Endothelial cell of umbilical vein (primary cell): ENCODE results near the gene KDM4D. TPM values are rescaled to one million over a fixed set of nuclear protein-coding genes. Genes with fewer than 3 reads are reported as not detected.
A peak's percentile ranks its signal among the peaks of the same experiment; 100 is the strongest.

ENCODE experiments used
- BruUV-seq: library from RNA; stranded (reverse); fragments of 400-500 nt; replicated peaks from 2 replicates; lab custom pipeline; 2021; lab: Mats Ljungman, UMichigan
- CTCF ChIA-PET: fragments of 300-600, 350-600 bp; sonication (Branson Sonifier 250); formaldehyde crosslinking; loops from one replicate; lab custom pipeline; 2021; ENCODE audit warnings: antibody characterized with exemption, inconsistent platforms; lab: Charles Lee
- POLR2A ChIA-PET: fragments of 300-600, 350-600 bp; sonication (Branson Sonifier 250); formaldehyde crosslinking; loops from one replicate; lab custom pipeline; 2021; ENCODE audit warnings: antibody characterized with exemption, inconsistent platforms; lab: Charles Lee
- DNase-seq: peaks from one replicate; pipeline ENCODE4 v3.0.0-alpha.2; 2011; ENCODE audit warnings: low read depth, low spot score
- FAIRE-seq: peaks from 2 replicates; lab custom pipeline; 2011; peaks lifted over from hg19 to GRCh38; lab: Jason Lieb, UNC
- H2AFZ ChIP-seq: 2 replicates; pipeline ENCODE4 v1.6.0; 2012; ENCODE audit warnings: low read depth, low read length, control low read depth, inconsistent platforms
- H3K27ac ChIP-seq: 2 replicates; pipeline ENCODE4 v1.5.1; 2011; ENCODE audit warnings: low read depth, mild to moderate bottlenecking, control low read depth, low read length, moderate library complexity; ENCODE audit not compliant: insufficient read depth
- H3K27me3 ChIP-seq, 2 experiments: 2 replicates each; pipeline versions ENCODE4 v1.6.0 to v1.6.1; 2011; ENCODE audit warnings: low read length in 2 of 2, mixed read lengths in 1 of 2; ENCODE audit not compliant: control insufficient read depth in 2 of 2, insufficient read depth in 2 of 2
- H3K36me3 ChIP-seq, 2 experiments: 2 replicates in 1 of 2; 3 replicates in 1 of 2; pipeline ENCODE4 v1.5.1; 2011; ENCODE audit warnings: low read length in 2 of 2, mild to moderate bottlenecking in 1 of 2, moderate library complexity in 1 of 2; ENCODE audit not compliant: control insufficient read depth in 2 of 2, insufficient read depth in 2 of 2; ENCODE audit errors: extremely low read depth in 1 of 2
- H3K4me1 ChIP-seq: 3 replicates; pipeline ENCODE4 v1.5.1; 2011; ENCODE audit warnings: mild to moderate bottlenecking, low read length; ENCODE audit not compliant: control insufficient read depth, insufficient read depth; ENCODE audit errors: extremely low read depth
- H3K4me2 ChIP-seq: 2 replicates; pipeline ENCODE4 v1.6.1; 2011; ENCODE audit warnings: low read length, control low read depth, mixed read lengths; ENCODE audit not compliant: insufficient read depth
- H3K4me3 ChIP-seq, 3 experiments: fragments of 200-600 bp in 1 of 3; sonication (generic), shearing (Covaris generic) in 1 of 3; replicated peaks in 1 of 3; 2 replicates each; pipeline ENCODE4 v1.5.1; 2011 to 2016; ENCODE audit warnings: control low read depth in 3 of 3, low read length in 3 of 3, mild to moderate bottlenecking in 2 of 3, inconsistent platforms in 1 of 3, low read depth in 1 of 3, moderate library complexity in 1 of 3; ENCODE audit not compliant: insufficient read depth in 1 of 3
- H3K79me2 ChIP-seq: 2 replicates; pipeline ENCODE4 v1.6.0; 2012; ENCODE audit warnings: low read length, inconsistent platforms; ENCODE audit not compliant: control insufficient read depth, insufficient read depth
- H3K9ac ChIP-seq: replicated peaks from 2 replicates; pipeline ENCODE3; 2011; ENCODE audit warnings: low read length, control low read depth; ENCODE audit not compliant: insufficient read depth; ENCODE audit errors: extremely low read depth
- H3K9me1 ChIP-seq: replicated peaks from 3 replicates; pipeline ENCODE4 v1.6.0; 2011; ENCODE audit warnings: mild to moderate bottlenecking, low read length; ENCODE audit not compliant: control insufficient read depth, insufficient read depth; ENCODE audit errors: extremely low read depth
- H3K9me3 ChIP-seq: replicated peaks from 2 replicates; pipeline ENCODE4 v1.5.1; 2012; ENCODE audit warnings: low read length, inconsistent platforms; ENCODE audit not compliant: control insufficient read depth, insufficient read depth
- H4K20me1 ChIP-seq: replicated peaks from 2 replicates; pipeline ENCODE3; 2011; ENCODE audit warnings: mild to moderate bottlenecking, low read length; ENCODE audit not compliant: control insufficient read depth, insufficient read depth; ENCODE audit errors: extremely low read depth
- CTCF ChIP-seq, 2 donors: IDR thresholded peaks; 1 replicate in 1 of 2; 2 replicates in 1 of 2; pipeline ENCODE4 v1.5.1; 2011; ENCODE audit warnings: low read length in 2 of 2, mild to moderate bottlenecking in 2 of 2, moderate library complexity in 2 of 2, control low read depth in 1 of 2, inconsistent platforms in 1 of 2, low read depth in 1 of 2; ENCODE audit not compliant: insufficient read depth in 1 of 2; ENCODE audit errors: extremely low read depth in 1 of 2
- EZH2 ChIP-seq: IDR thresholded peaks from 2 replicates; pipeline ENCODE4 v1.6.1; 2012; ENCODE audit warnings: borderline replicate concordance, low read depth, mild to moderate bottlenecking, moderate library complexity, low read length, inconsistent platforms; ENCODE audit not compliant: severe bottlenecking
- FOS ChIP-seq: IDR thresholded peaks from 2 replicates; pipeline ENCODE4 v1.6.1; 2011; ENCODE audit warnings: mild to moderate bottlenecking, low read length, moderate library complexity, borderline replicate concordance; ENCODE audit not compliant: insufficient read depth
- GATA2 ChIP-seq: IDR thresholded peaks from 2 replicates; pipeline ENCODE4 v1.7.0; 2011; ENCODE audit warnings: low read depth, mild to moderate bottlenecking, moderate library complexity, mixed read lengths, low read length; ENCODE audit not compliant: insufficient read length, insufficient read depth
- JUN ChIP-seq: IDR thresholded peaks from 2 replicates; pipeline ENCODE4 v1.6.1; 2011; ENCODE audit warnings: borderline replicate concordance, low read depth; ENCODE audit not compliant: insufficient read length, insufficient read depth
- MAX ChIP-seq: IDR thresholded peaks from 2 replicates; pipeline ENCODE4 v1.6.1; 2011; ENCODE audit not compliant: insufficient read depth, insufficient read length
- MYC ChIP-seq: IDR thresholded peaks from one replicate; pipeline ENCODE4 v1.6.1; 2011; ENCODE audit warnings: mild to moderate bottlenecking, low read depth, low read length
- POLR2A ChIP-seq: IDR thresholded peaks from 2 replicates; pipeline ENCODE4 v1.6.1; 2012; ENCODE audit warnings: low read depth, mild to moderate bottlenecking, control low read depth, low read length
- POLR2AphosphoS5 ChIP-seq: IDR thresholded peaks from 2 replicates; pipeline ENCODE4 v1.6.1; 2012; ENCODE audit warnings: low read depth, mild to moderate bottlenecking, control low read depth, low read length, moderate library complexity; ENCODE audit not compliant: insufficient read depth
- dilution Hi-C: fragments of 300-500 bp; cut with MboI; formaldehyde crosslinking; loops from one replicate; pipeline ENCODE4 v1.15.0; 2019; ENCODE audit warnings: low sequenced_read_pairs; ENCODE audit not compliant: extremely low pct_ligation_motif_present
- intact Hi-C: fragments of 100-400 bp; cut with micrococcal nuclease; formaldehyde crosslinking; loops from one replicate; pipeline ENCODE4 v1.10.0; 2022
- polyA plus RNA-seq, 4 experiments: library from polyadenylated mRNA; depleted of rRNA in 3 of 4; stranded (reverse) in 3 of 4; unstranded in 1 of 4; fragments of >200 nt; gene quantifications; 2 replicates each; pipeline versions ENCODE4 v1.2.1 to v1.2.3, GENCODE V29; 2011 to 2012; ENCODE audit warnings: missing spikeins in 1 of 4
- total RNA-seq: library from RNA; stranded (reverse); gene quantifications from 2 replicates; pipeline ENCODE4 v1.2.3, GENCODE V29; 2021

The KDM4D gene
- total and polyA plus RNA-seq, 2 donors (not counting 3 experiments of a cell fraction or from before 2014, with no cell fraction given): 1.0 to 1.3 TPM

DNA sequence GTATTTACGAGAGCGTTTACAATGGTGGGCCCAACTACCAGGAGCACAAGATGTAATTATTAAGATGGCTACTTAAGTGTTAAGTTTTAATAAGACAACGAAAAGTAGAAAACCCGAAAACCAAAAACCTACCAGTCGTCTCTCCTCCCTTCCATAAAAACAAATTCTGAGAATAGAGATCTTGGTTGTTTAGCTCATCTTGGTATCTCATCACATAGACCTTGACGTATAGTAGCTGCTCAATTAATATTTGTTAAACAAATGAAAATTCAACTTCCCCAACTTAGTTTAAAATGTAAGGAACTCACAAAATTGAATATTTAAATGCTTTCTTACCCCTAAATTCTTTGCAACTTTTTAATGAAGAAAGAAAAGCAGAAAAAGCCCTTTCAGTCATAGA, 669 bp downstream of the KDM4D start:
- no peaks in the 10 kb centered on the region for H3K27me3 ChIP-seq
- no peaks in the 10 kb centered on the region for H3K9me3 ChIP-seq
- TF ChIP-seq POLR2A: no peak
- TF ChIP-seq GATA2: no peak
- TF ChIP-seq MYC: no peak
- no peak for TF ChIP-seq CTCF (IDR thresholded peaks at IDR 0.05; ENCODE audit: extremely low read depth in 1 of 2, insufficient read depth in 1 of 2, low read depth in 1 of 2, low read length in 2 of 2)
- TF ChIP-seq FOS: no peak
- TF ChIP-seq POLR2AphosphoS5: no peak
- no peak for TF ChIP-seq EZH2
- TF ChIP-seq MAX: no peak
- TF ChIP-seq JUN: no peak
- no TSS peak for BruUV-seq
- intact Hi-C loops (loop anchor here (5.0 kb wide), 2 partner anchors 207 to 1453 kb away; partner anchors contain the start of gene AMOTL1), dilution Hi-C loops (no loop called here)
- H3K4me3 ChIP-seq: peak overlapping the region; percentile 77 to 94 (median 92)
- H3K9ac ChIP-seq: peak overlapping the region; percentile 94
- H3K36me3 ChIP-seq: peaks cover 6 to 9% of the 10 kb centered on the region in 2 experiments
- ChIA-PET POLR2A (no interaction called here), CTCF (interaction anchor here (0.6 to 1.6 kb wide), 3 partner anchors 176 to 731 kb away, joined by 3 to 7 read pairs (median 3); no protein-coding TSS in a partner anchor)
- peaks cover 9% of the 10 kb centered on the region for H3K4me1 ChIP-seq
- H2AFZ ChIP-seq: peak overlapping the region; percentile 95
- FAIRE-seq: no peak
- no peaks in the 10 kb centered on the region for H3K9me1 ChIP-seq
- peaks cover 20% of the 10 kb centered on the region for H3K79me2 ChIP-seq
- peak overlapping the region; percentile 70 for H3K4me2 ChIP-seq
- H4K20me1 ChIP-seq: no peaks in the 10 kb centered on the region
- peak; percentile 17 for DNase-seq
- H3K27ac ChIP-seq: no peak overlapping the region
